LHCN-M2 (cell line): Measurements from ENCODE around the gene RNF123. TPM values are rescaled to one million over a fixed set of nuclear protein-coding genes. Genes with fewer than 3 reads are reported as not detected.

ENCODE experiments used
- DNase-seq: peaks from one replicate; pipeline ENCODE4 v3.0.0-alpha.2; 2012; ENCODE audit warnings: low read depth
- total RNA-seq: library from RNA; depleted of rRNA; stranded (reverse); fragments of >200 nt; gene quantifications from 2 replicates; pipeline ENCODE4 v1.2.3, GENCODE V29; 2014

Gene RNF123
- total RNA-seq, 1 experiment from 2014 or later, result 21.2 TPM

DNA sequence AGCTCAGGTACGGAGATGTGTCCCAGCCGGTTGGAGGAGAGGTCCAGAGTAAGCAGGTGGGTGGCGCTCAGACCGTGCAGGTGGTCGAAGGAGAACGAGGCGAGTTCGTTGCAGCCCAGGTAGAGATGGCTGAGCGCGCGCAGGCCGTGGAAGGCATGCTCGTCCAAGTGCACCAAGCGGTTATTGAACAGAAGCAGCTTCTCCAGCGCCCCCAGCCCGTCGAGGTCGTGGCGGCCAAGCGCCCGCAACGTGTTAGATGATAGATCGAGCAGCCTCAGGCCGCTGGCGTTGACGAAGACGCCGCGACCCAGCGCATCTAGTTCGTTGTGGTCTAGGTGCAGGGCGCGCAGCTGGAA lies 29.5 kb downstream of the RNF123 start:
- DNase-seq, result no peak

DNA sequence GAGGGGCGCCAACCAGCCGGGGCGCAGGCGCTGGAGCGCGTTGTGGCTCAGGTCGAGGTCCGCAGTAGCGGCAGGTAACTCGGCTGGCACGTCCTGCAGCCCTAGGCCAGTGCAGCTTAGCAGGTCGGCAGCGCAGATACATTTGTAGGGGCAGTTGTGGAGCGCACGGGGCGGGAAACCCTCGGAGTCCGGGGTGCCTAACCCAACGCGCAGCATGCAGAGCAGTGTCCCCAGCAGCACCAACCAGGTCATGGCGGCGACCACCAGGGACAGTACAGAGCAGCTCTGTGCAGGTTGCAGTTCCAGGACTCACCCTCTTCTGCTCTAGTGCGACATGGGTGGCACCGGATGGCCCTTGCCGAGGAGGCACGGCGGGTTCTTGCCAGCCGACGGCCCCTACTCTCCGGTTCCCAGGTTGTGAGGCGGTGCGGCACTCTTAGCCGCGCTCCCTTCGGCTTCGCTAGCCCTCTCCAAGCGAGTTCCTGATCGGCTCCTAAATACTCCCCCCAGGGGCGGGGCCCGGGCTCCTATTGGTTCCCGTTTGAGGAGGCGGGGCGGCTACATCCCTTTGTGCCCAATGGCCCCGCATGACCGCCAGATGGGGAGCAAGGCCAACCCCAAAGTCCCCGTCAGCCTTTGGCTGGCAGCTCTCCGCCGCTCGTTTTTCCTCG lies 30.0 kb downstream of the RNF123 start, which contains the start of gene AMIGO3:
AMIGO3 (minus strand) TSS at position 471 of the 671 bp plus-strand sequence; CDS start at position 252, 219 bp downstream.
- peak; percentile 88 for DNase-seq

DNA sequence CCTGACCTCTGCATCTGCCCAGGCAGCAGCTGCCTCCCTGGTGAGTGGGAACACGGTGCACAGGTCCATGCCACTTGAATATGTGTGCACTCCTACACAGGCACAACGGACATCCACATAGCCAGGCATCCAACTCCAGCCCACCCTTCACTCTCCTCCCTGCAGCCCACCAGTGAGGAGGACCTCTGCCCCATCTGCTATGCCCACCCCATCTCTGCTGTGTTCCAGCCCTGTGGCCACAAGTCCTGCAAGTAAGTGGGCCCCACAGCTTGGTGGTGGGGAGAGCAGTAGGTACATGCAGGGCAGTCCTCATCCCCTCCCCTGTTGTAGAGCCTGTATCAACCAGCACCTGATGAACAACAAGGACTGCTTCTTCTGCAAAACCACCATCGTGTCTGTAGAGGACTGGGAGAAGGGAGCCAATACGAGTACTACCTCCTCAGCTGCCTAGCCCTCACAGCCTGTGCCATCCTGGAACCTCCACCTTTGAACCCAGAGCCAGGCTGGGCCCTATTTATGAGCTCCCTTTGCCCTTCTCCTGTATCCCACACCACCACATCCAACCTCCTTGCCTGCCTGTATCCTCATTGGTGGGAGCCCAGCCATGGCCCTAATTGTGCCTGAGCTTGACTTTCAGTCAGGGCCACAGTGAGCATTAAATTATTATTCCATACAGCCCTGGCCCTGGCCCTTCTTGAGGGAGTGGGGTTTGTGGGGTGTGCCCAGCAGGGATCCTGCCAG lies 31.7 kb downstream of the RNF123 start:
- DNase-seq, result no peak

GRCh38 chr3:49721596-49721895 lies 32.2 kb downstream of the RNF123 start:
- DNase-seq, result no peak

DNA sequence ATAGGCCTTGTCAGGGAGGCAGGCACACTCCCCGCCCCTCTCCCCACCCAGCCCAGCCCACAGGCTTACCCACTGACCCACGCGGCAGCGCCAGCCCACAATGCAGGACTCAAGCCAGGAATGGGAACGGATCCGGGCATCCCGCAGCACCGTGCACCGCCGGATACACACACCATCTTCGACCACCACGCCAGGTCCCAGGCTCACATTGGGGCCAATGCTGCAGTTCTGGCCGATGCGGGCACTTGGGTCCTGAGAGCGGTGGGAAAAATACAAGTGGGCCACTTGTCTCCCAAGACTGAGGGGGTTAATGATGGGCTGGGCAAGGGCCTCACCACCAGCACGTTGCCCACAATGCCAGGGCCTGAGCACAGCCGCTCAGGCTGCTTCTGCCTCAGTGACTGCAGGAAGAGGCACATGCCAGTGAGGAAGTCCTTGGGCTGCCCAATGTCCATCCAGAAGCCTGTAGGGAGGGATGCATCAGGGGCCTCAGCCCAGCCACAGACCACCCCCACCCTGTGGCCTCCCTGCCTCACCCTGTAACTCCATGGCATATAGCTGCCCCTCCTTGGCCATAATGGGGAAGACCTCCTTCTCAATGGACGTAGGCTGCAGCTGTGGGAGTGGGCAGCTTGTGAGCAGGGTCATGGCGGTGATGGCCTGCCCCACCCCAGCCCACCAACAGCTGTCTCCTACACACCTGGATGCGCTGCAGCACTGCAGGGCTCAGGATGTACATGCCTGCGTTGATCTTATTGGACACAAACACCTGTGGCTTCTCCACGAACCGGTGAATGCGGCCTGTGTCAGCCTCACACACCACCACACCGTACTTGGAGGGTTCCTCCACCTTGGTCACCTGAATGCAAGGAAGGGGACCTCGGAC lies 32.8 kb downstream of the RNF123 start:
- no peak for DNase-seq

GRCh38 chr3:49722896-49723295 lies 33.5 kb downstream of the RNF123 start:
- no peak for DNase-seq

DNA sequence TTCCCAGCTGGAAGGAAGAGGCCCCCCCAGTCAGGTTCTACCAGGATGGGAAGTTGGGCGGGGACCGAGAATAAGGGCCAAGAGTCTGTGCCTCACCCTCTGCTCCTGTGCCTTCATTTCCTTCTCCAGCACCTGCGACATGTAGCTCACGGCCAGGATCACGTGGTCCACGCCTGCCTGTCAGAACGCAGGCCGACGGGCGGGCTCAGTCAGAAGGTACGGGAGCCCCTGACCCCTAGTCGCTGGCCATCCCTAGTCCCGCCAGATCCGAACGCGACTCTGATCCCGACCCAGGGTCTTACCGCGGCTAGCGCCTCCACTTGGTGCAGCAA lies 33.9 kb downstream of the RNF123 start:
- no peak for DNase-seq

DNA sequence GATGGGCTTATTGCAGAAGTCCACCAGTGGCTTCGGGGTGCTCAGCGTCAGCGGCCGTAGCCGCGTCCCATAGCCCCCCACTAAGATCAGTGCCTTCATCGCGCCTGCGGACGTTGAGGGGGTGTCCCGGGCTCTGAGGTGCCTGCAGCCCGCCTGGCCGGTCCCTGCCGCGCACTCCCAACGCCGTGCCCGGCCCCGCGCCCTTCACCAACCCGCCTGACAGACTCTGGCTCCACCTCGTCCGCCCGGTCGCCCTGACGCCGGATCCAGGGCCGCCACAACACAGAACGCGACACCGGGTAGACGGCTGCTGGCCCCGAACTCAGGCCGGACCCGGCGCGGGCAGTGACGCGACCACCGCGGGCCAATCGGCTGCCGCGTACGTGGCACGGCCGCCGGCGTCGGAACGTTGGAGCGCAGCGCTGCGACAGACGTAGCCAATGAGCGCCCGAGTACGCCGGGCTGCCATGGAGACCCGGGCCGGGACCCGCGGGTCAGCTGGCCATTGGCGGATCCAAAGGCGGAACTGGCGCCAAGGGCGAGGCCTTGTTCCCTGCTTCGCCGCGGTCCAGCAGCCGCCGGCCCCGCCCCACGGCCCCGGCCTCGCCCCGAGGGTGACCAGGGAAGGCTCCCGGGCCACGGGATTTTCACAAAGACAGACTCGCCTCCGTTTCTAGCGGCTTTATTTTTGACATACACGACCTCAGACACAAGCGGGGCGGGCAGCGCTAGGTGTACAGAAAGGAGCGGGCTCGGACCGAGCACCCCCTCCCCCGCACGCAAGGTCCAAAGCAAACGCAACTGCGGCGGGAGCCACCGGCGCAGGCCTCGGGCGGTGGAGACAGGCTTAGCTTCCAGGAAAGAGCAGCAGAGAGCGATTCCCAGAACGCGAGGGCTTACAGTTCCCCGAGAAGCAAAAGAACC lies 34.5 kb downstream of the RNF123 start, which contains the start of gene GMPPB:
GMPPB (minus strand) TSS at position 324 of the 924 bp plus-strand sequence; CDS start at position 99, 225 bp downstream.
- peak; percentile 95 for DNase-seq

GRCh38 chr3:49724586-49724985 lies 35.2 kb downstream of the RNF123 start:
- DNase-seq, result no peak

DNA sequence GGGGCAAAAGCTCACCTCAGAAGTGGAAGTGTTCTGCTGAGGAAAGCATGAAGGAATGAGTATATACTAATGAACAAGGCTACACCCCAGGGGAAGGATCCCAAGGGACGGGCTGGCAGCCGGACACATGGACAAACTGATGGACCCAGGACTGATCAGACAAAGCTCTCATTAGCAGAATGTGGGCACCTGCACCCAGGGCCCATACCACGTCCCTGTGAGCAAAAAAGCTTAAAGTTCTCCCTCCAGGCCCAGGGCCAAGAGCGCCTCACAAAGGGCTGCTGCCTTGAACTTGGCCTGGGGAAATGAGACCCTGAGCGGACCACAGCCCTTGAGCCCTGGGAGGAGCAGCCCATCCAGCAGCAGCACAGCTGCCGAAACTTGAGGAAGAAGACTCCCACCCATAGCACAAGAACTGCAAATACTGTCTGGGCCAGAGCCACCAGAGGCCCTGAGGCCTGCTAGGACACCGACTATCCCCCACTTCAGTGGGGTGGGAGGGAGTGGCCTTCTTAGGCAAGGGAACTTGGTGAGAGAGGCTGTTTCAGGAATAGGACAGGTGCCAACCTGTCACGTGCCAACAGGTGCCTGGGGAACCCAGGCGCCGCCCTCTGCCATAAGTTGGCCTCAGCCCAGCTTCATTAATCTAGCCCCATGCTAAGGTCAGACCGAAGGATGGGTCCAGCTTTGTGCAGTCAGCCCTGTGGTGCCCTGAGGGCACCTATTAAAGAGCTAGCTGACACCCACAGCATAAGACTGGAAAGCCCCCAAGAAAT lies 36.7 kb downstream of the RNF123 start:
- no peak for DNase-seq

- DNase-seq, result no peak
These were observed 38.0 kb downstream of the RNF123 start for GRCh38 chr3:49727154-49727923.

- DNase-seq, result no peak
These were observed 38.6 kb downstream of the RNF123 start for GRCh38 chr3:49727924-49728361.

GRCh38 chr3:49729966-49730609 lies 40.7 kb downstream of the RNF123 start:
- DNase-seq, result no peak

DNA sequence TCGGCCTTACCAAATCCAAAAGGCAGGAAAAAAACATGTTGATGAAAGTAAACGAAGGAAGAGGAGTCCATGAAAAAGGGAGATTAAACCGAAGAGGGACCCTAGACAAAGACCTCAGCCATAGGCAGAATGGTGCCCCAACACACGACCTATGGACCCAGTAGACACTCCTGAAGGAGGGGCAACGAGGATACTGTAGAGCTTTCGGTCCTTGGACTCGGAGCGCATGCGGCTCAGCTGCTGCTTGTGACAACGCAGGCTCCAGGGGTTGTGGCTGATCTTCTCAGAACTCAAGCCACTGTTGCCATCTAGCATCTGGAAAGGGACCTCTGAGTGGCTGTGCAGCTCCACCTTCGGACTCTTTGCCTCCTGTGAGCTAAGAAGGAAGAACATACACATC lies 43.2 kb downstream of the RNF123 start:
- DNase-seq, result no peak

DNA sequence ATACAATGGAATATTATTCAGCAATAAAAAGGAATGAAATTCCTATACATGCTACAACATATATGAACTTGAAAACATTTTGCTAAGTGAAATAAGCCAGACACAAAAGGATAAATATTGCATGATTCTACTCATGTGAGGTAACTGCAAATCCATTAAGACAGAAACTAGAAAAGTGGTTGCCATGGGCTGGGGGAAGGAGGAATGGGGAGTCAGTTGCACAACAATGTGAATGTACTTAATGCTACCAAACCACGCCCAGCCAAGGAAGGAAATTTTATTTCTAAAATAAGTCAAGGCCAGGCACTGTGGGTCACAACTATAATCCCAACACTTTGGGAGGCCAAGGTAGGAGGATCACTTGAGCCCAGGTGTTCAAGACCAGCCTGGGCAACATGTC lies 44.2 kb downstream of the RNF123 start:
- no peak for DNase-seq

- DNase-seq, result no peak
These were observed 45.4 kb downstream of the RNF123 start for GRCh38 chr3:49734752-49735151.

DNA sequence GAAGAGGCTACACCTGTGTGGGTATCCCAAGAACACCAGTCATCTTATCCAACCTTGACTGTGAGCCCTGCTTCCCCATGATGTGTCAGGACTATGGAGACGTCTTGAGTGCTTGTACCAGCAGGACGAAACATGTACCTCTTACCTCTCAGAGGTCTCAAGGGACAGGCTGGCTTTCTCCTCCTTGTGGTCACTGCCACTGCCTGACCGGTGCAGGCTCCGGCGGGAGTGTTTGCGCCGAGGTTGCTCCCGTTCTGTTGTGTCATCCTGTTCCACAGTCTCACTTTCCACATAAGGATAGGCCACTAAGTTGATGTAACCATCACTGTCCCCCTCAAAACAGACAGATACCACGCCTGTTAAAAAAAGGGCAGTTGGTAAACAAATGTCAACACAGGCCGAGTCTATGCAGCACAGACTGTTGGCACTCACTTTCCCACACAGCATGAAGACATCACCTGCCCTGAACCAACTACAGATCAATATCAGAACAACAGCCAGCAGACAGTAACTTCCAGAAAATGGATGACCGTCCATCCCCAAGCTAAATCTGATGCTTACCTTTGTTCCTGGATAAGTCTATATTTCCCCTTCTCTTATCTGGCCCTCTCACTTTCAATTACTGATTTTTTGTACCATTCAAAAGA lies 48.8 kb downstream of the RNF123 start:
- no peak for DNase-seq

DNA sequence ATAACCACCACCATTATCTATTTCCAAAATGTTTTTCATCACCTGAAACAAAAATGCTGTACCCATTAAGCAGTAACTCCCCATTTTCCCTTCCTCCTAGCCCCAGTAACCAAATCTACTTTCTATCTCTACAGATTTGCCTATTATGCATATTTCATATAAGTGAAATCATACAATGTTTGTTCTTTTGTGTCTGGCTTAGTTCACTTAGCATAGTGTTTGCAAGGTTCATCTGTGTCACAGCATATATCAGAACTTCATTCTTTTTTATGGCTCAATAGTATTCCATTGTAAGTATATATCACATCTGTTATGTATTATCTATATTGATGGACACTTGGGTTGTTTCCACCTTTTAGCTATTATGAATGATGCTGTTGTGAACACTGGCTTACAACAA lies 51.1 kb downstream of the RNF123 start:
- no peak for DNase-seq

GRCh38 chr3:49745986-49746385 lies 56.6 kb downstream of the RNF123 start:
- DNase-seq, result peak; percentile 16
